Natural killer cell (primary cell): ENCODE results near the gene GAGE12H. TPM values are rescaled to one million over a fixed set of nuclear protein-coding genes. Genes with fewer than 3 reads are reported as not detected.
"Not testable (repeated sequence)": the region's sequence is repeated elsewhere in the genome, so short reads cannot be mapped to it uniquely, and the experiment has no call there.

Experiments used
- ATAC-seq, 3 donors: fragments of 150-1000 bp in 2 of 3; fragments of 200-7000 bp in 1 of 3; cut with Tn5 transposase; 1 replicate in 1 of 3; 2 replicates in 2 of 3; pipeline ENCODE4 v1.10.0; 2021; ENCODE audit warnings: mild to moderate bottlenecking in 2 of 3, moderate library complexity in 2 of 3
- DNase-seq, 2 donors: peaks; one replicate each; pipeline versions ENCODE4 v3.0.0 to v3.0.0-alpha.2; 2013 to 2021; ENCODE audit warnings: mixed read lengths in 1 of 2
- H3K27ac ChIP-seq: one replicate; pipeline ENCODE4 v1.5.1; 2013; ENCODE audit warnings: mild to moderate bottlenecking, low read length
- H3K27me3 ChIP-seq: one replicate; pipeline ENCODE4 v1.6.1; 2013; ENCODE audit warnings: low read length; ENCODE audit not compliant: control insufficient read depth, insufficient read depth
- H3K36me3 ChIP-seq: one replicate; pipeline ENCODE4 v1.6.1; 2013; ENCODE audit warnings: low read length; ENCODE audit not compliant: control insufficient read depth, insufficient read depth
- H3K4me1 ChIP-seq: one replicate; pipeline ENCODE4 v1.6.1; 2013; ENCODE audit warnings: low read length; ENCODE audit not compliant: control insufficient read depth, insufficient read depth
- H3K4me3 ChIP-seq: one replicate; pipeline ENCODE4 v1.5.1; 2013; ENCODE audit warnings: low read length
- H3K9me3 ChIP-seq: one replicate; pipeline ENCODE4 v1.6.1; 2013; ENCODE audit warnings: low read length; ENCODE audit not compliant: control insufficient read depth, insufficient read depth
- H3K27ac Mint-ChIP-seq, 2 donors: one replicate each; pipeline ENCODE4 v1.8.0; 2022; ENCODE audit warnings: mild to moderate bottlenecking in 2 of 2, mixed read lengths in 2 of 2, moderate library complexity in 1 of 2
- H3K27me3 Mint-ChIP-seq, 2 donors: one replicate each; pipeline ENCODE4 v1.8.0; 2022; ENCODE audit warnings: low read depth in 2 of 2, mixed read lengths in 2 of 2
- H3K36me3 Mint-ChIP-seq: one replicate; pipeline ENCODE4 v1.8.0; 2022; ENCODE audit warnings: mixed read lengths
- H3K4me1 Mint-ChIP-seq, 2 donors: one replicate each; pipeline ENCODE4 v1.8.0; 2022; ENCODE audit warnings: mixed read lengths in 2 of 2
- H3K4me3 Mint-ChIP-seq: one replicate; pipeline ENCODE4 v1.8.0; 2022; ENCODE audit warnings: mild to moderate bottlenecking, moderate library complexity, mixed read lengths
- H3K9me3 Mint-ChIP-seq, 2 donors: one replicate each; pipeline ENCODE4 v1.8.0; 2022; ENCODE audit warnings: mixed read lengths in 2 of 2
- WGBS: methylation state at CpG from one replicate; pipeline ENCODE4 v1.1.7; 2013; ENCODE audit warnings: missing lambda C conversion rate; ENCODE audit not compliant: insufficient coverage; 5-methylcytosine and 5-hydroxymethylcytosine counted together
- intact Hi-C: fragments of 100-400 bp; cut with micrococcal nuclease; formaldehyde crosslinking; loops from one replicate; pipeline ENCODE4 v1.14.2; 2022
- total RNA-seq, 4 donors: library from RNA; stranded (reverse); fragments of 120-200 nt in 1 of 4; gene quantifications; one replicate each; pipeline versions ENCODE4 v1.2.3 to v1.2.4, GENCODE V29; 2013 to 2022

Gene GAGE12H
- not detected for total RNA-seq
- not detected for total RNA-seq (2013)

- H3K27me3 Mint-ChIP-seq, H3K27ac Mint-ChIP-seq, H3K9me3 Mint-ChIP-seq, H3K4me3 Mint-ChIP-seq, H3K4me1 ChIP-seq, H3K4me3 ChIP-seq, H3K27me3 ChIP-seq, H3K36me3 ChIP-seq, H3K4me1 Mint-ChIP-seq, H3K36me3 Mint-ChIP-seq, H3K27ac ChIP-seq, ATAC-seq, H3K9me3 ChIP-seq, DNase-seq, intact Hi-C loops: not testable (repeated sequence)
- no CpG with 5 or more reads among the region's 16 CpGs for WGBS
These were observed at the start of gene GAGE12H for GRCh38 chrX:49579649-49580048. Gene GAGE12H, plus strand, starts transcription at chrX:49579949. Its CDS starts 1,155 bp downstream, at chrX:49581104.

GRCh38 chrX:49531877-49532276 lies 47.9 kb upstream of the GAGE12H start, which contains the start of gene GAGE12C:
Gene GAGE12C, plus strand, starts transcription at chrX:49532177. Its CDS starts 1,155 bp downstream, at chrX:49533332.
- no CpG with 5 or more reads among the region's 16 CpGs for WGBS
- H3K27ac ChIP-seq, H3K4me3 ChIP-seq, H3K27me3 ChIP-seq, H3K9me3 Mint-ChIP-seq, H3K4me3 Mint-ChIP-seq, H3K36me3 ChIP-seq, H3K4me1 ChIP-seq, H3K27me3 Mint-ChIP-seq, ATAC-seq, H3K36me3 Mint-ChIP-seq, intact Hi-C loops, H3K27ac Mint-ChIP-seq, H3K9me3 ChIP-seq, H3K4me1 Mint-ChIP-seq, DNase-seq: not testable (repeated sequence)

GRCh38 chrX:49541433-49541832 lies 38.3 kb upstream of the GAGE12H start, which contains the start of gene GAGE12D:
Gene GAGE12D, plus strand, starts transcription at chrX:49541733. Its CDS starts 1,155 bp downstream, at chrX:49542888.
- H3K36me3 Mint-ChIP-seq, H3K4me1 Mint-ChIP-seq, ATAC-seq, H3K9me3 Mint-ChIP-seq, H3K36me3 ChIP-seq, H3K4me3 ChIP-seq, H3K4me1 ChIP-seq, H3K9me3 ChIP-seq, H3K27me3 Mint-ChIP-seq, intact Hi-C loops, H3K4me3 Mint-ChIP-seq, DNase-seq, H3K27ac ChIP-seq, H3K27me3 ChIP-seq, H3K27ac Mint-ChIP-seq: not testable (repeated sequence)
- whole genome bisulfite sequencing: no CpG with 5 or more reads among the region's 16 CpGs

- H3K27ac ChIP-seq, H3K4me1 ChIP-seq, H3K4me3 Mint-ChIP-seq, H3K9me3 ChIP-seq, H3K4me3 ChIP-seq, H3K9me3 Mint-ChIP-seq, H3K27me3 ChIP-seq, DNase-seq, H3K27ac Mint-ChIP-seq, H3K36me3 ChIP-seq, H3K27me3 Mint-ChIP-seq, H3K4me1 Mint-ChIP-seq, ATAC-seq, intact Hi-C loops, H3K36me3 Mint-ChIP-seq: not testable (repeated sequence)
- no CpG with 5 or more reads among the region's 16 CpGs for WGBS
These were observed 28.8 kb upstream of the GAGE12H start, which contains the start of gene GAGE12E for GRCh38 chrX:49550989-49551388. Gene GAGE12E, plus strand, starts transcription at chrX:49551289. Its CDS starts 1,155 bp downstream, at chrX:49552444.

- H3K4me3 Mint-ChIP-seq: not testable (repeated sequence)
These were observed 19.2 kb upstream of the GAGE12H start, which contains the start of gene GAGE12F for GRCh38 chrX:49560542-49560941. Gene GAGE12F, plus strand, starts transcription at chrX:49560842. Its CDS starts 1,155 bp downstream, at chrX:49561997.

GRCh38 chrX:49568728-49569127 lies 11.0 kb upstream of the GAGE12H start:
- H3K9me3 Mint-ChIP-seq, H3K27me3 Mint-ChIP-seq, H3K36me3 ChIP-seq, intact Hi-C loops, DNase-seq, H3K27ac ChIP-seq, H3K9me3 ChIP-seq, H3K4me3 ChIP-seq, H3K27ac Mint-ChIP-seq, H3K4me1 ChIP-seq, H3K4me1 Mint-ChIP-seq, H3K36me3 Mint-ChIP-seq, ATAC-seq, H3K4me3 Mint-ChIP-seq, H3K27me3 ChIP-seq: not testable (repeated sequence)
- WGBS: no CpG with 5 or more reads among the region's 11 CpGs

More at GRCh38 chrX:49560542-49560941, 19.2 kb upstream of the GAGE12H start, which contains the start of gene GAGE12F:
- no CpG with 5 or more reads among the region's 16 CpGs for WGBS
- intact Hi-C loops, H3K36me3 ChIP-seq, H3K36me3 Mint-ChIP-seq, H3K27me3 Mint-ChIP-seq, H3K27ac Mint-ChIP-seq, H3K27ac ChIP-seq, ATAC-seq, H3K4me1 Mint-ChIP-seq, H3K4me3 ChIP-seq, H3K4me1 ChIP-seq, H3K27me3 ChIP-seq, H3K9me3 Mint-ChIP-seq, H3K9me3 ChIP-seq, DNase-seq: not testable (repeated sequence)

- H3K27me3 ChIP-seq, H3K4me3 ChIP-seq, intact Hi-C loops, H3K9me3 ChIP-seq, H3K27ac ChIP-seq, H3K4me3 Mint-ChIP-seq, H3K27ac Mint-ChIP-seq, ATAC-seq, H3K36me3 ChIP-seq, H3K4me1 ChIP-seq, H3K4me1 Mint-ChIP-seq, H3K9me3 Mint-ChIP-seq, H3K27me3 Mint-ChIP-seq, DNase-seq, H3K36me3 Mint-ChIP-seq: not testable (repeated sequence)
- no CpG with 5 or more reads among the region's 13 CpGs for WGBS
These were observed 10.6 kb upstream of the GAGE12H start for GRCh38 chrX:49569152-49569551.

- H3K36me3 Mint-ChIP-seq, H3K4me3 ChIP-seq, H3K27me3 Mint-ChIP-seq, H3K27ac ChIP-seq, intact Hi-C loops, H3K27ac Mint-ChIP-seq, ATAC-seq, H3K4me1 ChIP-seq, H3K4me3 Mint-ChIP-seq, H3K4me1 Mint-ChIP-seq, H3K27me3 ChIP-seq, H3K9me3 ChIP-seq, DNase-seq, H3K36me3 ChIP-seq, H3K9me3 Mint-ChIP-seq: not testable (repeated sequence)
- no CpG with 5 or more reads among the region's 16 CpGs for WGBS
These were observed 9.6 kb upstream of the GAGE12H start, which contains the start of gene GAGE12G for GRCh38 chrX:49570100-49570499. Gene GAGE12G, plus strand, starts transcription at chrX:49570400. Its CDS starts 1,155 bp downstream, at chrX:49571555.
